B cell (primary cell): ENCODE results near the gene GAK. TPM values are rescaled to one million over a fixed set of nuclear protein-coding genes. Genes with fewer than 3 reads are reported as not detected.

ENCODE experiments used
- ATAC-seq: fragments of 200-7000 bp; cut with Tn5 transposase; one replicate; pipeline ENCODE4 v1.10.0; 2021; ENCODE audit warnings: low read depth, mild to moderate bottlenecking, moderate number of reproducible peaks, moderate library complexity
- CTCF ChIA-PET: fragments of 350-600 bp; sonication (Branson Sonifier 250); formaldehyde crosslinking; loops from one replicate; lab custom pipeline; 2021; ENCODE audit warnings: antibody characterized with exemption, inconsistent platforms; lab: Charles Lee
- POLR2A ChIA-PET: fragments of 350-600 bp; sonication (Branson Sonifier 250); formaldehyde crosslinking; loops from one replicate; lab custom pipeline; 2021; ENCODE audit warnings: antibody characterized with exemption; lab: Charles Lee
- DNase-seq: peaks from one replicate; pipeline ENCODE4 v3.0.0; 2013
- H2AFZ ChIP-seq: 2 replicates; pipeline ENCODE4 v1.6.1; 2012; ENCODE audit warnings: mild to moderate bottlenecking, low read depth, low read length; ENCODE audit not compliant: insufficient read depth, poor library complexity, severe bottlenecking
- H3K27ac ChIP-seq, 2 donors: 1 replicate in 1 of 2; 2 replicates in 1 of 2; pipeline ENCODE4 v1.5.1; 2012 to 2013; ENCODE audit warnings: low read length in 2 of 2, mild to moderate bottlenecking in 2 of 2, moderate library complexity in 1 of 2
- H3K27me3 ChIP-seq, 4 experiments: fragments of 200-600 bp in 1 of 4; sonication (generic) in 1 of 4; replicated peaks in 1 of 4; 1 replicate in 2 of 4; 2 replicates in 2 of 4; pipeline versions ENCODE4 v1.6.1 to v1.7.0; 2013 to 2016; ENCODE audit warnings: low read length in 3 of 4, mild to moderate bottlenecking in 2 of 4, mixed read lengths in 1 of 4, moderate library complexity in 1 of 4; ENCODE audit not compliant: insufficient read depth in 4 of 4, control insufficient read depth in 3 of 4; ENCODE audit errors: control extremely low read depth in 1 of 4
- H3K36me3 ChIP-seq, 2 experiments: replicated peaks in 1 of 2; 1 replicate in 1 of 2; 2 replicates in 1 of 2; pipeline versions ENCODE4 v1.6.1 to v1.7.1; 2013; ENCODE audit warnings: low read length in 1 of 2; ENCODE audit not compliant: insufficient read depth in 2 of 2, control insufficient read depth in 1 of 2; ENCODE audit errors: control extremely low read depth in 1 of 2, extremely low read depth in 1 of 2
- H3K4me1 ChIP-seq, 2 donors: fragments of 200-600 bp in 1 of 2; sonication (generic) in 1 of 2; 1 replicate in 1 of 2; 2 replicates in 1 of 2; pipeline versions ENCODE4 v1.5.1 to v1.6.1; 2013 to 2017; ENCODE audit warnings: low read length in 2 of 2; ENCODE audit not compliant: control insufficient read depth in 2 of 2, insufficient read depth in 2 of 2
- H3K4me2 ChIP-seq: replicated peaks from 2 replicates; pipeline ENCODE3; 2012; ENCODE audit warnings: mild to moderate bottlenecking, low read depth, low read length; ENCODE audit not compliant: poor library complexity, severe bottlenecking
- H3K4me3 ChIP-seq, 5 experiments: fragments of 200-600 bp in 1 of 5; sonication (generic) in 1 of 5; 1 replicate in 3 of 5; 2 replicates in 2 of 5; pipeline versions ENCODE4 v1.5.1 to v1.7.0; 2011 to 2016; ENCODE audit warnings: low read length in 4 of 5, mild to moderate bottlenecking in 4 of 5, low read depth in 2 of 5, control low read depth in 1 of 5, moderate library complexity in 1 of 5; ENCODE audit not compliant: insufficient read depth in 1 of 5; ENCODE audit errors: control extremely low read depth in 1 of 5, extremely low read depth in 1 of 5
- H3K79me2 ChIP-seq: fragments of 200-600 bp; sonication (generic); one replicate; pipeline ENCODE4 v1.6.0; 2016; ENCODE audit warnings: low read length; ENCODE audit not compliant: control insufficient read depth, insufficient read depth
- H3K9ac ChIP-seq: fragments of 200-600 bp; sonication (generic); 2 replicates; pipeline ENCODE4 v1.6.1; 2017; ENCODE audit warnings: mild to moderate bottlenecking, low read length, moderate library complexity
- H3K9me3 ChIP-seq, 3 donors: one replicate each; pipeline versions ENCODE4 v1.6.1 to v1.7.1; 2013; ENCODE audit warnings: low read length in 2 of 3; ENCODE audit not compliant: control insufficient read depth in 2 of 3, insufficient read depth in 1 of 3; ENCODE audit errors: control extremely low read depth in 1 of 3
- H4K20me1 ChIP-seq: 2 replicates; pipeline ENCODE4 v1.6.0; 2012; ENCODE audit warnings: mild to moderate bottlenecking, low read length; ENCODE audit not compliant: insufficient read depth, control insufficient read depth, poor library complexity, severe bottlenecking
- H3K27ac Mint-ChIP-seq: one replicate; pipeline ENCODE4 v1.8.0; 2021; ENCODE audit warnings: mixed read lengths
- H3K27me3 Mint-ChIP-seq: one replicate; pipeline ENCODE4 v1.8.0; 2021; ENCODE audit warnings: mixed read lengths
- H3K4me1 Mint-ChIP-seq: one replicate; pipeline ENCODE4 v1.8.0; 2021; ENCODE audit warnings: mixed read lengths
- H3K4me3 Mint-ChIP-seq: one replicate; pipeline ENCODE4 v1.8.0; 2021; ENCODE audit warnings: mixed read lengths
- H3K9me3 Mint-ChIP-seq: one replicate; pipeline ENCODE4 v1.8.0; 2022; ENCODE audit warnings: mixed read lengths; ENCODE audit not compliant: insufficient read depth
- EZH2 ChIP-seq: IDR thresholded peaks from 2 replicates; pipeline ENCODE4 v1.6.1; 2012; ENCODE audit warnings: borderline replicate concordance, low read depth, mild to moderate bottlenecking, moderate library complexity, low read length; ENCODE audit not compliant: insufficient read depth, poor library complexity, severe bottlenecking
- WGBS: methylation state at CpG from one replicate; pipeline ENCODE4 v1.1.5; 2013; ENCODE audit warnings: missing lambda C conversion rate; ENCODE audit not compliant: insufficient coverage; 5-methylcytosine and 5-hydroxymethylcytosine counted together
- intact Hi-C: fragments of 100-400 bp; cut with micrococcal nuclease; formaldehyde crosslinking; loops from one replicate; pipeline ENCODE4 v1.10.0; 2022
- polyA plus RNA-seq: library from polyadenylated mRNA; depleted of rRNA; stranded (reverse); fragments of >200 nt; gene quantifications from 2 replicates; pipeline ENCODE4 v1.2.3, GENCODE V29; 2012
- total RNA-seq, 2 donors: library from RNA; stranded (reverse); fragments of 120-200 nt in 1 of 2; gene quantifications; 1 replicate in 1 of 2; 2 replicates in 1 of 2; pipeline versions ENCODE4 v1.2.3 to v1.2.4, GENCODE V29; 2013 to 2022
- TF ChIP-seq, protein P1 (sequence below): fragments of 200-600 bp; IDR thresholded peaks from one replicate; pipeline ENCODE4 v1.8.0; 2022; ENCODE audit warnings: antibody characterized with exemption, mild to moderate bottlenecking

GAK gene
- total and polyA plus RNA-seq, 2 donors (not counting 1 experiment from before 2014, with no cell fraction given) = 113 to 283 TPM

- H3K9me3 Mint-ChIP-seq = no peaks in the 10 kb centered on the region
- DNase-seq = no peak
- H3K27ac Mint-ChIP-seq = no peak overlapping the region
- H3K36me3 ChIP-seq = no peaks in the 10 kb centered on the region
- peaks cover 3% of the 10 kb centered on the region for H3K4me1 Mint-ChIP-seq
- POLR2A ChIA-PET = no interaction called here
- ATAC-seq = no peak
- no peaks in the 10 kb centered on the region for H3K27me3 Mint-ChIP-seq
- CTCF ChIA-PET = no interaction called here
- no peak overlapping the region for H3K4me3 ChIP-seq
- H2AFZ ChIP-seq = no peak overlapping the region
- H3K79me2 ChIP-seq = no peaks in the 10 kb centered on the region
- H3K4me3 Mint-ChIP-seq = no peak overlapping the region
- H3K27ac ChIP-seq = no peak overlapping the region
- TF ChIP-seq, protein P1, sequence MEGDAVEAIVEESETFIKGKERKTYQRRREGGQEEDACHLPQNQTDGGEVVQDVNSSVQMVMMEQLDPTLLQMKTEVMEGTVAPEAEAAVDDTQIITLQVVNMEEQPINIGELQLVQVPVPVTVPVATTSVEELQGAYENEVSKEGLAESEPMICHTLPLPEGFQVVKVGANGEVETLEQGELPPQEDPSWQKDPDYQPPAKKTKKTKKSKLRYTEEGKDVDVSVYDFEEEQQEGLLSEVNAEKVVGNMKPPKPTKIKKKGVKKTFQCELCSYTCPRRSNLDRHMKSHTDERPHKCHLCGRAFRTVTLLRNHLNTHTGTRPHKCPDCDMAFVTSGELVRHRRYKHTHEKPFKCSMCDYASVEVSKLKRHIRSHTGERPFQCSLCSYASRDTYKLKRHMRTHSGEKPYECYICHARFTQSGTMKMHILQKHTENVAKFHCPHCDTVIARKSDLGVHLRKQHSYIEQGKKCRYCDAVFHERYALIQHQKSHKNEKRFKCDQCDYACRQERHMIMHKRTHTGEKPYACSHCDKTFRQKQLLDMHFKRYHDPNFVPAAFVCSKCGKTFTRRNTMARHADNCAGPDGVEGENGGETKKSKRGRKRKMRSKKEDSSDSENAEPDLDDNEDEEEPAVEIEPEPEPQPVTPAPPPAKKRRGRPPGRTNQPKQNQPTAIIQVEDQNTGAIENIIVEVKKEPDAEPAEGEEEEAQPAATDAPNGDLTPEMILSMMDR = no peak
- no peak for TF ChIP-seq EZH2
- H3K27me3 ChIP-seq = peaks cover 0 to 5% (median 0%) of the 10 kb centered on the region in 4 experiments
- H4K20me1 ChIP-seq = no peaks in the 10 kb centered on the region
- no peak overlapping the region for H3K9ac ChIP-seq
- WGBS = 92% methylated on average over 22 of the region's 22 CpGs
- H3K4me1 ChIP-seq = peaks cover 0 to 5% of the 10 kb centered on the region in 2 donors
- H3K9me3 ChIP-seq = peaks cover 0 to 44% (median 11%) of the 10 kb centered on the region in 3 donors
- H3K4me2 ChIP-seq = no peak overlapping the region
- intact Hi-C loops = no loop called here
Measured at GRCh38 chr4:836750-837301, 95.3 kb downstream of the GAK start.

DNA sequence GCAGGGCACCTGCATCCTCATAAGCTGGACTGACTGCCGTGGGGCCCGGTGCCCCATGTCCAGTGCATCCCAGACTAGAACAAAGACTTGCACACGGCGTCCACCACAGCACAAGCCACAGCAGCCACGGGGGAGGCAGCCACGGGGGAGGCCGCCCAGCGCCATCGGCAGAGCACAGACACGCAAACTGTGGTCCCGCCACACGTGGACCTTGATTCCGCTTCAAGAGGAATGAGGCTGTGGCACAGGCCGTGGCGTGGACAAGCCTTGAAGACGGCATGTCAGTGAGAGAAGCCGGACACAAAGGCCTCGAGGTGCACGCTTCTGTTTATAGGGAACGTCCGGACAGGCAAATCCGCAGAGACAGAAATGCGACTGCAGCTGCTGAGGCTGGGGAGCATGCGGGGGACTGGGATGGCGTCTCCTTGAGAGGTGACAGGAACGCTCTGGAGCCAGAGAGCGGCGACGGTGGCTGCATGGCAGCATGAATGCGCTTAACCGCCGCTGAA lies 96.1 kb downstream of the GAK start:
- Mint-ChIP-seq H3K4me3 (no peak overlapping the region), H3K27me3 (no peaks in the 10 kb centered on the region), H3K9me3 (no peaks in the 10 kb centered on the region), H3K27ac (no peak overlapping the region), H3K4me1 (peaks cover 3% of the 10 kb centered on the region)
- Histone ChIP-seq H3K4me3 (no peak overlapping the region), H4K20me1 (no peaks in the 10 kb centered on the region), H2AFZ (no peak overlapping the region), H3K9me3 (peaks cover 0 to 52% (median 11%) of the 10 kb centered on the region in 3 donors), H3K4me2 (no peak overlapping the region), H3K36me3 (no peaks in the 10 kb centered on the region), H3K79me2 (no peaks in the 10 kb centered on the region), H3K27me3 (peaks cover 0 to 10% (median 0%) of the 10 kb centered on the region in 4 experiments), H3K9ac (no peak overlapping the region), H3K27ac (no peak overlapping the region), H3K4me1 (peaks cover 0 to 5% of the 10 kb centered on the region in 2 donors)
- ChIA-PET POLR2A (no interaction called here), CTCF (no interaction called here)
- no peak for ATAC-seq
- intact Hi-C loops = no loop called here
- DNase-seq = no peak
- no peak for TF ChIP-seq EZH2
- TF ChIP-seq, protein P1 = no peak
- WGBS = 96% methylated on average over 26 of the region's 32 CpGs
